Measurements from ENCODE around the gene PLA2G4E.

DNA sequence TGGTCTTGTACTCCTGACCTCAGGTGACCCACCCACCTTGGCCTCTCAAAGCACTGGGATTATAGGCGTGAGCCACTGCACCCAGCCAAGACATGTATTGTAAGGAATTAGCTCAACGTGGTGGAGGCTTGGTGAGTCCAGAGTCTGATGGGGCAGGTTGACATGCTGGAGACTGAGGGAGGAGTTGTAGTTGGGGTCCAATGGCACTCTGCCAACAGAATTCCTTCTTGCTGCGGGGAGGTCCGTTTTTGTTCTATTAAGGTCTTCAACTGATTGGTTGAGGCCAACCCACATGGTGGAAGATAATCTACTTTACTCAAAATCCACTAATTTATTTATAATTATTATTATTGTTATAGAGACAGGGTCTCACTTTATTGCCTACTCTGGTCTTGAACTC, 43.4 kb upstream of the PLA2G4E start:
- TF ChIP-seq, protein P1, sequence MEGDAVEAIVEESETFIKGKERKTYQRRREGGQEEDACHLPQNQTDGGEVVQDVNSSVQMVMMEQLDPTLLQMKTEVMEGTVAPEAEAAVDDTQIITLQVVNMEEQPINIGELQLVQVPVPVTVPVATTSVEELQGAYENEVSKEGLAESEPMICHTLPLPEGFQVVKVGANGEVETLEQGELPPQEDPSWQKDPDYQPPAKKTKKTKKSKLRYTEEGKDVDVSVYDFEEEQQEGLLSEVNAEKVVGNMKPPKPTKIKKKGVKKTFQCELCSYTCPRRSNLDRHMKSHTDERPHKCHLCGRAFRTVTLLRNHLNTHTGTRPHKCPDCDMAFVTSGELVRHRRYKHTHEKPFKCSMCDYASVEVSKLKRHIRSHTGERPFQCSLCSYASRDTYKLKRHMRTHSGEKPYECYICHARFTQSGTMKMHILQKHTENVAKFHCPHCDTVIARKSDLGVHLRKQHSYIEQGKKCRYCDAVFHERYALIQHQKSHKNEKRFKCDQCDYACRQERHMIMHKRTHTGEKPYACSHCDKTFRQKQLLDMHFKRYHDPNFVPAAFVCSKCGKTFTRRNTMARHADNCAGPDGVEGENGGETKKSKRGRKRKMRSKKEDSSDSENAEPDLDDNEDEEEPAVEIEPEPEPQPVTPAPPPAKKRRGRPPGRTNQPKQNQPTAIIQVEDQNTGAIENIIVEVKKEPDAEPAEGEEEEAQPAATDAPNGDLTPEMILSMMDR (conservative IDR thresholded peaks at IDR 0.05; ENCODE audit: low read depth, low read length): no peak
- TF ChIP-seq EZH2 (IDR thresholded peaks at IDR 0.05; ENCODE audit: borderline replicate concordance, low read depth, low read length, poor library complexity, severe bottlenecking): no peak
